GM21367 (cell line): Measurements from ENCODE around the gene OR11A1.
"Not testable (repeated sequence)": the region's sequence is repeated elsewhere in the genome, so short reads cannot be mapped to it uniquely, and the experiment has no call there.

ENCODE experiments used
- ATAC-seq: cut with Tn5 transposase; IDR thresholded peaks from one replicate; pipeline ENCODE4 v1.9.1; 2021; ENCODE audit not compliant: unreplicated experiment

The OR11A1 gene

DNA sequence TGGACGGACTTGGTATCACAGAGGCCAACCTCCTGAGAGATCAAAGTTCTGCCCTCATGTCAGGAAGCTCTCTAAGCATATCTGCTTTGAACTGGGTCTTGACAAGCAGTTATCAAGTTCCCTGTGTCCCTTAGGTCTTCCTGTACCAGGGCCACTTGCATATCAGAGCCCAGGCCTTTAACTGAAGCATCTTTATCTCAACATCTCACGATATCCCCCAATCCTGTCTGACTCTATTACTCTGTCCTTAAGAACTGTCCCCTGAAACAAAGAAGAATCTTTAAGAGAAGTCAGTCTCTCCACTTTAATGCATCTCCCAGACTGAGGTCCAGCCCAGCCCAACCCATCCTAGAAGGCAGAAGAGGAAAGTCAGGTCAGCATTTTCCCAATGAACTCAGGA lies 22.7 kb upstream of the OR11A1 start:
- no peak for ATAC-seq

- ATAC-seq, result no peak
Measured at GRCh38 chr6:29478740-29479139, 21.9 kb upstream of the OR11A1 start.

DNA sequence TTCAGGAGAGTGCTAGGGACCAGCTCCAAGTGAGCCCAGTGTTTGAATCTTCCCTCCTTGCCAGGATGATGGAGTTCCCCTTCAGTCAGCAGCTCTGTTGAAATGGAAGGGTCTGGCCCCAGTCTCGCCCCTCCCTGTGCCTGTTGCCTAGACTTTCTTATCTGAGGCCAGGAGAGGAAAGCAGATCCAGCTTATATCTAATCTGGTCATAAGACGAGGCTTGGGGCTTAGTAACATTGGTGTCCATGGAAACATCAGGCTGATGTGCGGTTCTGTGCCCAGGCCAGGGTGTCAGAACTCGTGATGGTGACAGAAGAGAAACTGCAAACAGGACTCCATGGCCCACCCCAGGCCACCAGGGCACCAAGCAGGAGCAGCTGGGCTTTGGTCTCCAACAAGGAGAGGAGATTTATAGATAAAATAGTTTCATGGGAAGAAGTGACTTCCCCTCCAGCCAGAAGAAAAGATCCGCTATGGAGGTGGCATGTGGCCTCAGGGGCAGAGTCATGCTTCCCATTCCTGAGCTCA lies 21.1 kb upstream of the OR11A1 start:
- no peak for ATAC-seq

- ATAC-seq, result no peak
Measured at GRCh38 chr6:29474996-29475395, 18.1 kb upstream of the OR11A1 start.

GRCh38 chr6:29466241-29466640 lies 9.4 kb upstream of the OR11A1 start:
- ATAC-seq, result no peak

DNA sequence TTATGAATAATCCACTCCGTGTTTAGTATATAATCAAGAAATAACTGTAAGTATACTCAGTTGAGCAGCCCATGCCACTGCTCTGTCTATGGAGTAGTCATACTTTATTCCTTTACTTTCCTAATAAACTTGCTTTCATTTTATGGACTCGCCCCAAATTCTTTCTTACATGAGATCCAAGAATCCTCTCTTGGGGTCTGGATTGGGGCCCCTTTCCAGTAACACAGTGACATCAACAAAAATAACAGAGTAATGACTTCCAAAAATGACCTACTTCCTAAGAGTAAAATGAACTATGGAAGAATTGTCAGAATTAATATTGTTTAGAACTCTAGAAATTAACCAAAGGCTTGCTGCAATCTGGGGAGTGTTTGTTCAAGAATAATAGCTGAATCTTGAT lies 8.9 kb upstream of the OR11A1 start:
- ATAC-seq, result no peak

- ATAC-seq, result no peak
Measured at GRCh38 chr6:29465279-29465678, 8.4 kb upstream of the OR11A1 start.

DNA sequence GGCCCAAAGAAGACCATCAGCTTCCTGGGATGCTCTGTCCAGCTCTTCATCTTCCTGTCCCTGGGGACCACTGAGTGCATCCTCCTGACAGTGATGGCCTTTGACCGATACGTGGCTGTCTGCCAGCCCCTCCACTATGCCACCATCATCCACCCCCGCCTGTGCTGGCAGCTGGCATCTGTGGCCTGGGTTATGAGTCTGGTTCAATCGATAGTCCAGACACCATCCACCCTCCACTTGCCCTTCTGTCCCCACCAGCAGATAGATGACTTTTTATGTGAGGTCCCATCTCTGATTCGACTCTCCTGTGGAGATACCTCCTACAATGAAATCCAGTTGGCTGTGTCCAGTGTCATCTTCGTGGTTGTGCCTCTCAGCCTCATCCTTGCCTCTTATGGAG lies 5.2 kb upstream of the OR11A1 start:
- ATAC-seq, result no peak

DNA sequence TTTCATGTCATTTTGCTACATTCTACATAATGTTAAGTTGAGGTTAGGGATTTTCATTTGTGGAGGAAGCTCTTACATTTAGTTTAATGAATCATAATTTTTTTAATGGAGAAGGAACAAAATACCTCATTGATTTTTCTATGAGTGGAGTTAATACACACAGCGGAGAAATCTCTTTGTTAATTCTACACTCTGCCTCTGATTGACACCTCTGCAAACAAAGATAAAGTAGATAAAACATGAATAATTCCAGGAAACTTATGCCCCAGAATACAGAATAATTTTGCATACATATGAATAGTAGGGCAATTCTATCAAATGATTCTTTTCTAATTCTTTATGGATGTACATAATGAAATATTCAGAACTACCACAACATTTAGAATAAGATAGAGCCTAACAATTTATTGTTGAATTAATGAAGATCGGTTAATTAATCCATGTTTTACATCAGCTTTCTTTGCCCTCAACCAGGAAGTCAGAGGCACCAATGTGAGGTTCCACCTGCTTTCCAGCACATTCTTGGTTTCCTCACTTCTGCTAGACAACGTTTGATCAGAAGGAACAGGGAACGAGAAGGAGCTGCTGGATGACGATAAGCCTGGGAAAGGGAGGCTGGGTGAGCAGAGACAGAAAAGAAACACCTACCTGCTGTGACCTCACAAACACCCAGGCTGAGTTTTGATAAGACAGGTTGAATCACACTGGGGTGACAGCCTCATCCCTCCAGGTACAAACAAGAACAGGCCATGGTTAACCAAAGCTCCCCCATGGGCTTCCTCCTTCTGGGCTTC lies 4.3 kb upstream of the OR11A1 start:
- ATAC-seq, result no peak

- ATAC-seq, result no peak
Measured at GRCh38 chr6:29451471-29452193, 5.2 kb downstream of the OR11A1 start.

GRCh38 chr6:29447670-29448069 lies 9.2 kb downstream of the OR11A1 start:
- no peak for ATAC-seq

DNA sequence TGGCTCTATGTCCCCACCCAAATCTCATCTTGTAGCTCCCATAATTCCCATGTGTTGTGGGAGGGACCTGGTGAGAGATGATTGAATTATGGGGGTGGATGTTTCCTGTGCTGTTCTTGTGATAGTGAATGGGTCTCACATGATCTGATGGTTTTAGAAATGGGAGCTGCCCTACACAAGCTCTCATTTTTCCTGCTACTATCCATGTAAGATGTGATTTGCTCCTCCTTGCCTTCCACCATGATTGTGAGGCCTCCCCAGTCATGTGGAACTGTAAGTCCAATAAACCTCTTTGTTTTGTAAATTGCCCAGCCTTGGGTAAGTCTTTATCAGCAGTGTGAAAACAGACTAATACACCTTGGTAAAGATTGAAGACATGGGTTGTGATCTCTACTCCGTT lies 12.8 kb downstream of the OR11A1 start:
- not testable (repeated sequence) for ATAC-seq

DNA sequence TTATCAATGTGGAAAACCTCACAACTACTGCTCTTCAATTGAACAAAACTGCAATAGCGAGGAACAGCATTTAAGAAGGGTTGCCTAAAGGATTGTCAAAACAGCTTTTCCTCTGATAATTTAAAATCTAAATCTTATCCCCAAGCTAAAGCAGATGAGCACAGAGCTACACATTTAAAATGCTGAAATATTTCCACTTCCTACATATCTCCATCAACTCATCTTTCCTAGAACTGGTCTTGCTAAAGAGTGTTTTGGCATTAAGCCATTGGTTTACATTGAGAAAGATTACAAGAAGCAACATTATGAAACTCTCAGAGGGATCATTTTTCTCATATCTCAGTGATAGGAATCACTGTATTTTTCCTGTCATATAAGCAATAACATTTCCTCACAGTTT lies 14.2 kb downstream of the OR11A1 start:
- ATAC-seq, result no peak

DNA sequence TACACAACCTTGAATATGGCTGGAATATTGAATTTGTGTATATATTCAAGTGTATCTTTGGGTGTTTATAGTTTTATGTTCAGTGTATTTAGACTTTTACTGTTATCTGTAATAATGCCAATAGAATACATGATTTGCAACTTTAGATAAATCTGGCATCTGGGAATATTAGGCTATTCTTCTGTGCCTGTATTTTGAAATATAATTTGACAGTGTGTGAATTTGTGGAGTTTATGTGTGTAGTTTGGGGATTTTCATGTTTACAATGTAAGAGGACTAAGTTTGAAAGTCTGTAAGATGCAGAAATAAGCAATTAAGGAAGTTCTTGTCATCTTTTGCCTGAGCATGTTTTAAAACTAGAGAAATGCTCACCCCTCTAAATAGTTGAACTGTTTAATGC lies 17.9 kb downstream of the OR11A1 start, which contains the start of gene OR10C1:
OR10C1 (plus strand) TSS at position 301 of the 400 bp plus-strand sequence. CDS start 710 bp downstream, outside the sequence.
- no peak for ATAC-seq

DNA sequence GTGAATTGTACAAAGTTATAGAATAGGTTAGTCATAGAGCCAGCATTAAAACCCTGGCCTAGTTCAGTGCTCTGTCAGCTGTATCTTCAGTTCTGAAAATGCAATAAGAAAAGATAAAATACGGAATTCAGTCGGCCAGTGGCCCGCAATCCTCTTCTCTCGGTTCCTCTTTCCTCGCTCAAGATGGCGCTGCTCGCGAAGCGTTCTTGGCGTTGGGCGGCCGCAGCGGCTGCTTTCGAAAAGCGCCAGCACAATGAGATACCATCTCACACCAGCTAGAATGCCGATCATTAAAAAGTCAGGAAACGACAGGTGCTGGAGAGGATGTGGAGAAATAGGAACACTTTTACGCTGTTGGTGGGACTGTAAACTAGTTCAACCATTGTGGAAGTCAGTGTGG lies 20.1 kb downstream of the OR11A1 start:
- not testable (repeated sequence) for ATAC-seq

DNA sequence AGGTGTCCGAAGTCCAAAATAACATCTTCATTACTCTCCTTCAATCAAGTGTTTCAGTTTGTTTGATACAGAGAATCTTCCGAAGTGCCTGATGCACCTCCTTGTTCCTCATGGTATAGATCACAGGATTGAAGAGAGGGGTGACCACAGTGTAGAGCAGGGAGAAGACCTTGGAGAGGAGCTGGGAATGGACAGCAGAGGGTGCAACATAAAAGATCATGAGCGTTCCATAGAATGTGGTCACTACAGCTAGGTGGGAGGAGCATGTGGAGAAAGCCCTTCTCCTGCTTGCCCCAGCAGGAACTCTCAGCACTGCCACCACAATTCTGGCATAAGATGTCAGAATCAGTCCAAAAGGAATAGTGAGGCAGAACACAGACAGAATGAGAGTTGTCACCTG lies 30.2 kb downstream of the OR11A1 start:
- ATAC-seq, result no peak

DNA sequence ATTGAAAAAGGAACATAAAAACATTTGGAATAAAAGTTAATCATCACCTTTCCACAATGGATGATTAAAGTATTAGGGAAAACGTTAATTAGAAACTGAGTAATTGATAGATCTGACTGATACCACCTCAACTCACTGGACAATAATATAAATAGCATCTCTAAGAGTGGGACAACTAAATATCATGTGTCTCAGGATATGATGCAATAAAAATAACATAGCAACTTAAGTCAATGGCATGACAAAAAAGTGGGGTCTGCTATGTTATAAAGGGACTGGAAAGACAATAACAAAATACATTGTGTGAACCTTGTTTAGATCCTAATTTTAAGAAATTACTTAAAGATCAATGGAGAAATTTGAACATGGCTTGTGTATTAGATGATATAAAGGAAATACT lies 31.8 kb downstream of the OR11A1 start:
- no peak for ATAC-seq

DNA sequence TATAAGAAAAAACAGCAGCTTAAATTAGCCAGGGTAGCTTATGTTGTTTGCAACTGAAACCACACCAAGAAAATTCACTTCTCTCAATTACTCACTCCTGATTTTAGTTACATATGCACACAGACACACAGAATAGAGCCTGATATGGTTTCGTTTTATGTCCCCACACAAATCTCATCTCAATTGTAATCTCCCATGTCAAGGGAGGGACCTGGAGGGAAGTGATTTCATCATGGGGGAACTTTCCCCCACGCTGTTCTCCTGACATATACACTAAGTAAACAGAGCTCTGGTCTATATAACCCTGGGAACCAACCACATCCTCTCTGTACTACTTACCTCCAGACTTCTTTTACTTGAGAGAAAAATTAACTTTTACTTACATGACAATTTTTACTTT lies 32.3 kb downstream of the OR11A1 start:
- ATAC-seq, result no peak

DNA sequence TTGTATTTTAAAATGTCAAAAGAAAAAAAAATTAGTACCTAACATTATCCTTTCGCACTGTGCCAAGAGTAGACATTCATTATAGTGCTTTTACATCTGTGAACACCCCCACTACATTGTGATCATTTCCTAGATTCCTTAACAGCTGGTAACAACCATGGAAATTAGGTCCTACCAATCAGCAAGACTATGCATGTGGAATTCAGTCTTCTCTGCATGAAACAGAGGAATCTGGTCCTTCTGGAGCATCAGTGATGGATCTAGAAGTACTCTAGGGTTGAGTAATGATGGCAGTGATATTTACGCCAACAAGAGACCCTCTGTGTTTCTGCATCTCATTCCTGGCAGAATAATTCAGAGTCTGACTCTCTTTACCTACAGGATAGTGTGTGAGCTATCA lies 32.7 kb downstream of the OR11A1 start:
- no peak for ATAC-seq

GRCh38 chr6:29419516-29419915 lies 37.4 kb downstream of the OR11A1 start:
- ATAC-seq, result no peak

DNA sequence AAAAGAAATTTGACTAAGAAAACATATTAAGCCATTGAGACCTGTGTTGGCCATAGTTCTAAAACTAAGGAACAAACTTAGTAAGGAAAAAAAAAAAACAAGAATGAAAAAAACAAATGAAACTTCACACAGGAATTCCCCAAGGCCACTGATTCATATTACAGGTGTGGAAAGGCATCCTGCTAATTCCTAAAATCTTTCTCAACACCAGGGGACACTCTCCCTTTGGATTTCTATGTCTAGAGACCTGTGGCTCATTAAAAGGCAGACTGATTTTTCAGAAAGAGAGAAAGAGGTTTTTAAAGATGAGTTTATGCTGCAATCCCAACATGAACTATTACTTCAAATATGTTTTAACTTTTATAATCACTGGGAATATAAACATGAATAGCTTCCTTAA lies 42.3 kb downstream of the OR11A1 start, which contains the start of gene OR12D1:
OR12D1 (plus strand) TSS at position 341 of the 400 bp plus-strand sequence.
- no peak for ATAC-seq

DNA sequence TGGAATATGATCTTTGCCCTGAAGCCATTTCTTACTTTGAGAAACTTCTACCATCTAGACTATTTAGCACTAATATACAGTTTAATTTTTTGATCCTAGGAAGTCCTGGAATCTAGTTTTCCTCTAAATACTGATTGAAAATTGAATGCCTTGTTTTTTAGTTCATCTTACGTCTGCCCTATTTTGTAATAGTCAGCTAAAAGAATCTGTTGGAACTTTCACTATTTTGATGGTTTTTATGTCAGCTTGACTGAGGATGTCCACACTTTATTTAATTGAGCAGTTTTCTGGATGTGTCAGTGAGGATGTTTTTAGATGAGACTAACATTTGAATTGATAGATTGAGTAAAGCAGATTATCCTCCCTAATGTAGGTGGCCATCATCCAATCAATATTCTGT lies 53.1 kb downstream of the OR11A1 start:
- no peak for ATAC-seq
